Neural cell (in vitro differentiated cells): Measurements from ENCODE around the gene MAP2K6. TPM values are rescaled to one million over a fixed set of nuclear protein-coding genes. Genes with fewer than 3 reads are reported as not detected.

Source experiments
- H2AFZ ChIP-seq: fragments of 200-600, 300-800 bp; sonication (generic), shearing (Covaris generic); 2 replicates; pipeline ENCODE4 v1.6.0; 2014; ENCODE audit warnings: low read depth, mild to moderate bottlenecking, antibody characterized with exemption, low read length, moderate library complexity
- H3F3A ChIP-seq: fragments of 200-600 bp; shearing (Covaris generic); 2 replicates; pipeline ENCODE4 v1.6.1; 2016; ENCODE audit warnings: mild to moderate bottlenecking, moderate library complexity, mixed read lengths, antibody characterized with exemption, low read length; ENCODE audit not compliant: insufficient read depth, poor library complexity, severe bottlenecking
- H3K27ac ChIP-seq: fragments of 200-600, 300-800 bp; sonication (generic), shearing (Covaris generic); 2 replicates; pipeline ENCODE4 v1.5.1; 2014; ENCODE audit warnings: mild to moderate bottlenecking, low read length, moderate library complexity
- H3K27me3 ChIP-seq: fragments of 300-800, 200-600 bp; sonication (generic), shearing (Covaris generic); 2 replicates; pipeline ENCODE4 v1.6.0; 2014; ENCODE audit warnings: mild to moderate bottlenecking, low read depth, low read length, moderate library complexity; ENCODE audit not compliant: insufficient read depth
- H3K36me3 ChIP-seq: fragments of 300-800, 200-600 bp; sonication (generic), shearing (Covaris generic); 2 replicates; pipeline ENCODE4 v1.5.1; 2014; ENCODE audit warnings: mild to moderate bottlenecking, antibody characterized with exemption, low read length, moderate library complexity; ENCODE audit not compliant: insufficient read depth
- H3K4me2 ChIP-seq: fragments of 300-800, 200-600 bp; sonication (generic), shearing (Covaris generic); 2 replicates; pipeline ENCODE4 v1.6.0; 2014; ENCODE audit warnings: mild to moderate bottlenecking, low read length
- H3K4me3 ChIP-seq: fragments of 300-800, 200-600 bp; sonication (generic), shearing (Covaris generic); 2 replicates; pipeline ENCODE4 v1.5.1; 2014; ENCODE audit warnings: mild to moderate bottlenecking, low read length, moderate library complexity
- H3K79me2 ChIP-seq: fragments of 200-600 bp; shearing (Covaris generic); replicated peaks from 2 replicates; pipeline ENCODE4 v1.6.0; 2014; ENCODE audit warnings: mild to moderate bottlenecking, low read length, moderate library complexity; ENCODE audit not compliant: insufficient read depth
- H3K9ac ChIP-seq: fragments of 300-800, 200-600 bp; sonication (generic), shearing (Covaris generic); 2 replicates; pipeline ENCODE4 v1.6.1; 2016; ENCODE audit warnings: mild to moderate bottlenecking, low read length, mixed read lengths
- H3K9me2 ChIP-seq: fragments of 200-600 bp; shearing (Covaris generic); 2 replicates; pipeline ENCODE4 v1.6.1; 2016; ENCODE audit warnings: mild to moderate bottlenecking, low read length, mixed read lengths; ENCODE audit not compliant: insufficient read depth
- H3K9me3 ChIP-seq: fragments of 200-600, 300-800 bp; sonication (generic), shearing (Covaris generic); 2 replicates; pipeline ENCODE4 v1.6.1; 2016; ENCODE audit warnings: mild to moderate bottlenecking, mixed run types, low read length, moderate library complexity, mixed read lengths
- H4K20me1 ChIP-seq: fragments of 200-600 bp; shearing (Covaris generic); 2 replicates; pipeline ENCODE4 v1.6.1; 2016; ENCODE audit warnings: mild to moderate bottlenecking, mixed run types; ENCODE audit not compliant: insufficient read depth
- CTCF ChIP-seq: fragments of 450-650 bp; IDR thresholded peaks from 2 replicates; pipeline ENCODE4 v1.5.1; 2014; ENCODE audit warnings: antibody characterized with exemption, mild to moderate bottlenecking, moderate library complexity; ENCODE audit not compliant: poor library complexity, severe bottlenecking
- EP300 ChIP-seq: fragments of 450-650 bp; conservative IDR thresholded peaks from 2 replicates; pipeline ENCODE4 v1.6.1; 2014; ENCODE audit warnings: antibody characterized with exemption, mild to moderate bottlenecking, moderate library complexity; ENCODE audit not compliant: poor library complexity, severe bottlenecking
- EZH2 ChIP-seq: fragments of 200-600, 300-800 bp; shearing (Covaris generic), sonication (generic); IDR thresholded peaks from 2 replicates; pipeline ENCODE4 v1.6.1; 2014; ENCODE audit warnings: antibody characterized with exemption, low read length, borderline replicate concordance, mild to moderate bottlenecking; ENCODE audit not compliant: insufficient read depth, poor library complexity, severe bottlenecking
- MXI1 ChIP-seq: fragments of 450-650 bp; conservative IDR thresholded peaks from 2 replicates; pipeline ENCODE4 v1.6.1; 2014; ENCODE audit warnings: antibody characterized with exemption, mild to moderate bottlenecking; ENCODE audit not compliant: poor library complexity, severe bottlenecking
- POLR2AphosphoS5 ChIP-seq: IDR thresholded peaks from 2 replicates; pipeline ENCODE4 v1.6.1; 2012
- RAD21 ChIP-seq: fragments of 450-650 bp; conservative IDR thresholded peaks from 2 replicates; pipeline ENCODE4 v1.6.1; 2014; ENCODE audit warnings: antibody characterized with exemption, mild to moderate bottlenecking, moderate library complexity
- SMC3 ChIP-seq: fragments of 450-650 bp; conservative IDR thresholded peaks from 2 replicates; pipeline ENCODE4 v1.6.1; 2014; ENCODE audit warnings: antibody characterized with exemption, mild to moderate bottlenecking, moderate library complexity; ENCODE audit not compliant: poor library complexity
- TAF1 ChIP-seq: IDR thresholded peaks from 2 replicates; pipeline ENCODE4 v1.6.1; 2012; ENCODE audit warnings: low read depth
- polyA plus RNA-seq: library from polyadenylated mRNA; depleted of rRNA; stranded (reverse); fragments of >200 nt; gene quantifications from 2 replicates; pipeline ENCODE4 v1.2.3, GENCODE V29; 2014
- TF ChIP-seq, protein P1 (sequence below): IDR thresholded peaks from 2 replicates; pipeline ENCODE4 v1.6.1; 2012; ENCODE audit warnings: borderline replicate concordance

MAP2K6 gene
- polyA plus RNA-seq, 1 donor from 2014 or later = 10.5 TPM

GRCh38 chr17:69539781-69540319 lies 125.4 kb downstream of the MAP2K6 start:
- TF ChIP-seq RAD21 = no peak
- no peaks in the 10 kb centered on the region for H3K9me3 ChIP-seq
- no peaks in the 10 kb centered on the region for H3F3A ChIP-seq
- H3K79me2 ChIP-seq = no peaks in the 10 kb centered on the region
- no peaks in the 10 kb centered on the region for H3K36me3 ChIP-seq
- no peak overlapping the region for H3K4me3 ChIP-seq
- H4K20me1 ChIP-seq = no peaks in the 10 kb centered on the region
- H3K4me2 ChIP-seq = no peak overlapping the region
- no peak overlapping the region for H3K9ac ChIP-seq
- no peak overlapping the region for H3K27ac ChIP-seq
- H2AFZ ChIP-seq = no peak overlapping the region
- no peaks in the 10 kb centered on the region for H3K9me2 ChIP-seq
- H3K27me3 ChIP-seq = no peaks in the 10 kb centered on the region

DNA sequence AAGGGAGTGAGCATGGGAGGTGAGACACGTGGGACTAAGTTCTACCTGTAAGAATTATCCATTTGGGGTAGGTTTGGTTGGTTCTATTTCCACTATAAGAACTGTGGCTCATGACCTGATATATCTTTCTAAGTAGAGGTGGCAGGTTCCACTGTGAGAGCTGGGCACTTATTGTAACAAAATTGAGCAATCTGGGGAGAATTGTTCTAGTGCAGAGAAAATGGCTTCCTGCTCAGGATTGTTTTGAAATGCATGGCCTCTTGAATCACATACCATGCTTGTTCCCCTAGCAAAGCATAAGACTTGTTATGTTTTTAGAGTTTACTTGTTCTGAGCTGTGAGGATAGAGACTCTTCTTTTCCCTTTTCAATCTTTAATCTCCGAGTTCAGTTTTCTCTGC lies 125.9 kb downstream of the MAP2K6 start:
- H2AFZ ChIP-seq = no peak overlapping the region

More for the DNA sequence above, 125.9 kb downstream of the MAP2K6 start:
- Histone ChIP-seq H3F3A (no peaks in the 10 kb centered on the region), H3K9me2 (no peaks in the 10 kb centered on the region), H3K27me3 (no peaks in the 10 kb centered on the region), H3K9me3 (no peaks in the 10 kb centered on the region), H3K4me2 (no peak overlapping the region), H3K36me3 (no peaks in the 10 kb centered on the region), H3K9ac (no peak overlapping the region), H4K20me1 (no peaks in the 10 kb centered on the region), H3K4me3 (no peak overlapping the region), H3K79me2 (no peaks in the 10 kb centered on the region), H3K27ac (no peak overlapping the region)
- TF ChIP-seq CTCF (no peak), POLR2AphosphoS5 (no peak), MXI1 (no peak), RAD21 (no peak), EP300 (no peak), SMC3 (no peak), EZH2 (no peak), TAF1 (no peak)
- TF ChIP-seq, protein P1, sequence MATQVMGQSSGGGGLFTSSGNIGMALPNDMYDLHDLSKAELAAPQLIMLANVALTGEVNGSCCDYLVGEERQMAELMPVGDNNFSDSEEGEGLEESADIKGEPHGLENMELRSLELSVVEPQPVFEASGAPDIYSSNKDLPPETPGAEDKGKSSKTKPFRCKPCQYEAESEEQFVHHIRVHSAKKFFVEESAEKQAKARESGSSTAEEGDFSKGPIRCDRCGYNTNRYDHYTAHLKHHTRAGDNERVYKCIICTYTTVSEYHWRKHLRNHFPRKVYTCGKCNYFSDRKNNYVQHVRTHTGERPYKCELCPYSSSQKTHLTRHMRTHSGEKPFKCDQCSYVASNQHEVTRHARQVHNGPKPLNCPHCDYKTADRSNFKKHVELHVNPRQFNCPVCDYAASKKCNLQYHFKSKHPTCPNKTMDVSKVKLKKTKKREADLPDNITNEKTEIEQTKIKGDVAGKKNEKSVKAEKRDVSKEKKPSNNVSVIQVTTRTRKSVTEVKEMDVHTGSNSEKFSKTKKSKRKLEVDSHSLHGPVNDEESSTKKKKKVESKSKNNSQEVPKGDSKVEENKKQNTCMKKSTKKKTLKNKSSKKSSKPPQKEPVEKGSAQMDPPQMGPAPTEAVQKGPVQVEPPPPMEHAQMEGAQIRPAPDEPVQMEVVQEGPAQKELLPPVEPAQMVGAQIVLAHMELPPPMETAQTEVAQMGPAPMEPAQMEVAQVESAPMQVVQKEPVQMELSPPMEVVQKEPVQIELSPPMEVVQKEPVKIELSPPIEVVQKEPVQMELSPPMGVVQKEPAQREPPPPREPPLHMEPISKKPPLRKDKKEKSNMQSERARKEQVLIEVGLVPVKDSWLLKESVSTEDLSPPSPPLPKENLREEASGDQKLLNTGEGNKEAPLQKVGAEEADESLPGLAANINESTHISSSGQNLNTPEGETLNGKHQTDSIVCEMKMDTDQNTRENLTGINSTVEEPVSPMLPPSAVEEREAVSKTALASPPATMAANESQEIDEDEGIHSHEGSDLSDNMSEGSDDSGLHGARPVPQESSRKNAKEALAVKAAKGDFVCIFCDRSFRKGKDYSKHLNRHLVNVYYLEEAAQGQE = no peak
